Activated naive CD4-positive, alpha-beta T cell treated with anti-CD3 and anti-CD28 coated beads for 36 hours (primary cell): Measurements from ENCODE around the gene LDLRAD4. TPM values are rescaled to one million over a fixed set of nuclear protein-coding genes. Genes with fewer than 3 reads are reported as not detected.

Experiments
- CTCF ChIA-PET: fragments of 350-600 bp; sonication (Branson Sonifier 250); formaldehyde crosslinking; loops from one replicate; lab custom pipeline; 2021; ENCODE audit warnings: antibody characterized with exemption; lab: Charles Lee
- DNase-seq: peaks from one replicate; pipeline ENCODE4 v3.0.0-alpha.2; 2020
- H3K27ac Mint-ChIP-seq: one replicate; pipeline ENCODE4 v1.8.0; 2021; ENCODE audit warnings: mild to moderate bottlenecking, mixed read lengths
- H3K27me3 Mint-ChIP-seq: one replicate; pipeline ENCODE4 v1.8.0; 2021; ENCODE audit warnings: low read depth, mixed read lengths
- H3K36me3 Mint-ChIP-seq: one replicate; pipeline ENCODE4 v1.8.0; 2021; ENCODE audit warnings: low read depth, mixed read lengths
- H3K4me1 Mint-ChIP-seq: one replicate; pipeline ENCODE4 v1.8.0; 2021; ENCODE audit warnings: low read depth, mixed read lengths
- H3K4me3 Mint-ChIP-seq: one replicate; pipeline ENCODE4 v1.8.0; 2021; ENCODE audit warnings: mild to moderate bottlenecking, moderate library complexity, mixed read lengths
- H3K9me3 Mint-ChIP-seq: one replicate; pipeline ENCODE4 v1.8.0; 2021; ENCODE audit warnings: mixed read lengths
- intact Hi-C: fragments of 100-400 bp; cut with micrococcal nuclease; formaldehyde crosslinking; loops from one replicate; pipeline ENCODE4 v1.15.1; 2023
- total RNA-seq, 2 experiments: library from RNA; stranded (reverse); gene quantifications; one replicate each; pipeline ENCODE4 v1.2.3, GENCODE V29; 2021

The LDLRAD4 gene
- total RNA-seq, 2 experiments from 2014 or later = 19.4 to 21.3 TPM

GRCh38 chr18:13641551-13642439 lies 423.2 kb downstream of the LDLRAD4 start:
- no peaks in the 10 kb centered on the region for H3K27me3 Mint-ChIP-seq
- H3K4me3 Mint-ChIP-seq = no peak overlapping the region
- CTCF ChIA-PET = no interaction called here
- intact Hi-C loops = no loop called here
- DNase-seq = no peak
- no peaks in the 10 kb centered on the region for H3K4me1 Mint-ChIP-seq
- H3K36me3 Mint-ChIP-seq = peaks cover 11% of the 10 kb centered on the region
- H3K27ac Mint-ChIP-seq = no peak overlapping the region
- peaks cover 2% of the 10 kb centered on the region for H3K9me3 Mint-ChIP-seq

- no peak for DNase-seq
- intact Hi-C loops = no loop called here
- Mint-ChIP-seq H3K4me3 (no peak overlapping the region), H3K9me3 (peaks cover 2% of the 10 kb centered on the region), H3K36me3 (peaks cover 11% of the 10 kb centered on the region), H3K27me3 (no peaks in the 10 kb centered on the region), H3K4me1 (no peaks in the 10 kb centered on the region), H3K27ac (no peak overlapping the region)
- CTCF ChIA-PET = no interaction called here
These were observed 423.9 kb downstream of the LDLRAD4 start for GRCh38 chr18:13642440-13642827.

- no peak for DNase-seq
- peaks cover 2% of the 10 kb centered on the region for H3K9me3 Mint-ChIP-seq
- no peaks in the 10 kb centered on the region for H3K4me1 Mint-ChIP-seq
- CTCF ChIA-PET = no interaction called here
- H3K36me3 Mint-ChIP-seq = peaks cover 11% of the 10 kb centered on the region
- intact Hi-C loops = no loop called here
- no peaks in the 10 kb centered on the region for H3K27me3 Mint-ChIP-seq
- H3K27ac Mint-ChIP-seq = no peak overlapping the region
- H3K4me3 Mint-ChIP-seq = no peak overlapping the region
These were observed 424.7 kb downstream of the LDLRAD4 start for GRCh38 chr18:13643261-13643751.

GRCh38 chr18:13645093-13645492 lies 426.5 kb downstream of the LDLRAD4 start:
- Mint-ChIP-seq H3K4me1 (no peaks in the 10 kb centered on the region), H3K27ac (no peak overlapping the region), H3K9me3 (peaks cover 2% of the 10 kb centered on the region), H3K27me3 (no peaks in the 10 kb centered on the region), H3K36me3 (peaks cover 11% of the 10 kb centered on the region), H3K4me3 (no peak overlapping the region)
- CTCF ChIA-PET = no interaction called here
- no peak for DNase-seq
- intact Hi-C loops = no loop called here

GRCh38 chr18:13646633-13647032 lies 428.1 kb downstream of the LDLRAD4 start:
- CTCF ChIA-PET = no interaction called here

GRCh38 chr18:13647761-13648160 lies 429.2 kb downstream of the LDLRAD4 start:
- Mint-ChIP-seq H3K36me3 (peaks cover 7% of the 10 kb centered on the region), H3K9me3 (no peaks in the 10 kb centered on the region), H3K27ac (no peak overlapping the region), H3K4me1 (no peaks in the 10 kb centered on the region), H3K4me3 (no peak overlapping the region), H3K27me3 (no peaks in the 10 kb centered on the region)
- intact Hi-C loops = no loop called here
- CTCF ChIA-PET = interaction anchor here (0.7 kb wide), 1 partner anchor 1319 kb away, joined by 3 read pairs; no protein-coding TSS in a partner anchor
- DNase-seq = no peak

More at GRCh38 chr18:13646633-13647032, 428.1 kb downstream of the LDLRAD4 start:
- DNase-seq = no peak
- Mint-ChIP-seq H3K4me3 (no peak overlapping the region), H3K4me1 (no peaks in the 10 kb centered on the region), H3K27me3 (no peaks in the 10 kb centered on the region), H3K27ac (no peak overlapping the region), H3K9me3 (no peaks in the 10 kb centered on the region), H3K36me3 (peaks cover 7% of the 10 kb centered on the region)
- intact Hi-C loops = no loop called here

GRCh38 chr18:13649397-13650390 lies 431.1 kb downstream of the LDLRAD4 start:
- Mint-ChIP-seq H3K27me3 (no peaks in the 10 kb centered on the region), H3K27ac (no peak overlapping the region), H3K9me3 (no peaks in the 10 kb centered on the region), H3K4me1 (no peaks in the 10 kb centered on the region), H3K36me3 (peaks cover 5% of the 10 kb centered on the region), H3K4me3 (no peak overlapping the region)
- intact Hi-C loops = no loop called here
- DNase-seq = no peak
- CTCF ChIA-PET = no interaction called here

- Mint-ChIP-seq H3K36me3 (no peaks in the 10 kb centered on the region), H3K4me1 (no peaks in the 10 kb centered on the region), H3K27ac (no peak overlapping the region), H3K9me3 (no peaks in the 10 kb centered on the region), H3K4me3 (no peak overlapping the region), H3K27me3 (no peaks in the 10 kb centered on the region)
- no peak for DNase-seq
- intact Hi-C loops = no loop called here
- CTCF ChIA-PET = no interaction called here
These were observed 435.3 kb downstream of the LDLRAD4 start for GRCh38 chr18:13653746-13654433.

- Mint-ChIP-seq H3K4me3 (no peak overlapping the region), H3K4me1 (no peaks in the 10 kb centered on the region), H3K36me3 (no peaks in the 10 kb centered on the region), H3K9me3 (no peaks in the 10 kb centered on the region), H3K27ac (no peak overlapping the region), H3K27me3 (no peaks in the 10 kb centered on the region)
- intact Hi-C loops = no loop called here
- CTCF ChIA-PET = interaction anchor here (0.6 kb wide), 1 partner anchor 308 kb away, joined by 3 read pairs; no protein-coding TSS in a partner anchor
- DNase-seq = no peak
These were observed 439.4 kb downstream of the LDLRAD4 start for GRCh38 chr18:13657974-13658373.

- Mint-ChIP-seq H3K27me3 (no peaks in the 10 kb centered on the region), H3K9me3 (no peaks in the 10 kb centered on the region), H3K4me1 (no peaks in the 10 kb centered on the region), H3K36me3 (no peaks in the 10 kb centered on the region), H3K27ac (no peak overlapping the region), H3K4me3 (no peak overlapping the region)
- no peak for DNase-seq
- CTCF ChIA-PET = no interaction called here
- intact Hi-C loops = no loop called here
These were observed 440.1 kb downstream of the LDLRAD4 start for GRCh38 chr18:13658436-13659204.

GRCh38 chr18:13660510-13660909 lies 441.9 kb downstream of the LDLRAD4 start:
- Mint-ChIP-seq H3K4me3 (no peak overlapping the region), H3K27me3 (no peaks in the 10 kb centered on the region), H3K36me3 (peaks cover 3% of the 10 kb centered on the region), H3K4me1 (no peaks in the 10 kb centered on the region), H3K9me3 (no peaks in the 10 kb centered on the region), H3K27ac (no peak overlapping the region)
- intact Hi-C loops = loop anchor here (10.0 kb wide), 1 partner anchor 144 kb away; no protein-coding TSS in a partner anchor
- CTCF ChIA-PET = interaction anchor here (0.6 to 0.9 kb wide), 3 partner anchors 48 to 250 kb away, joined by 3 to 6 read pairs (median 3); no protein-coding TSS in a partner anchor
- no peak for DNase-seq
